Activated T-helper 1 cell treated with Interleukin-2 at 50 U/mL for 16 hours (primary cell): Measurements from ENCODE around the gene ENO1.
"Not testable (repeated sequence)": the region's sequence is repeated elsewhere in the genome, so short reads cannot be mapped to it uniquely, and the experiment has no call there.

Experiments
- DNase-seq: peaks from one replicate; pipeline ENCODE4 v3.0.0-alpha.2; 2020; ENCODE audit warnings: low read depth

Gene ENO1

GRCh38 chr1:8878448-8878697, at the start of gene ENO1:
Gene ENO1 (minus strand): TSS chr1:8878686. CDS start chr1:8874908, 3,778 bp downstream.
- no peak for DNase-seq

- DNase-seq: no peak
Observed at GRCh38 chr1:8926707-8927694, 48.5 kb upstream of the ENO1 start.

GRCh38 chr1:8925960-8926359, 47.5 kb upstream of the ENO1 start:
- no peak for DNase-seq

GRCh38 chr1:8925406-8925805, 46.9 kb upstream of the ENO1 start:
- DNase-seq: no peak

GRCh38 chr1:8922962-8923361, 44.5 kb upstream of the ENO1 start:
- DNase-seq: no peak

GRCh38 chr1:8917536-8917935, 39.0 kb upstream of the ENO1 start:
- DNase-seq: not testable (repeated sequence)

GRCh38 chr1:8915446-8915845, 37.0 kb upstream of the ENO1 start:
- DNase-seq: no peak

- DNase-seq: no peak
Observed at GRCh38 chr1:8914466-8914865, 36.0 kb upstream of the ENO1 start.

- DNase-seq: no peak
Observed at GRCh38 chr1:8913457-8913856, 35.0 kb upstream of the ENO1 start.

- no peak for DNase-seq
Observed at GRCh38 chr1:8911416-8912309, 33.2 kb upstream of the ENO1 start.

- no peak for DNase-seq
Observed at GRCh38 chr1:8910914-8911313, 32.4 kb upstream of the ENO1 start.

- DNase-seq: no peak
Observed at GRCh38 chr1:8910331-8910730, 31.8 kb upstream of the ENO1 start.

- no peak for DNase-seq
Observed at GRCh38 chr1:8908388-8909151, 30.1 kb upstream of the ENO1 start.

- DNase-seq: no peak
Observed at GRCh38 chr1:8905582-8906191, 27.2 kb upstream of the ENO1 start.

- DNase-seq: no peak
Observed at GRCh38 chr1:8903908-8904650, 25.6 kb upstream of the ENO1 start.

- DNase-seq: no peak
Observed at GRCh38 chr1:8903410-8903809, 24.9 kb upstream of the ENO1 start.

GRCh38 chr1:8902765-8903164, 24.3 kb upstream of the ENO1 start:
- DNase-seq: no peak

GRCh38 chr1:8900684-8901083, 22.2 kb upstream of the ENO1 start:
- not testable (repeated sequence) for DNase-seq

GRCh38 chr1:8899046-8899445, 20.6 kb upstream of the ENO1 start:
- no peak for DNase-seq

- DNase-seq: not testable (repeated sequence)
Observed at GRCh38 chr1:8898418-8898817, 19.9 kb upstream of the ENO1 start.

- not testable (repeated sequence) for DNase-seq
Observed at GRCh38 chr1:8897505-8897904, 19.0 kb upstream of the ENO1 start.
